ENCODE data around the gene LARGE1.
"Not testable (repeated sequence)": the region's sequence is repeated elsewhere in the genome, so short reads cannot be mapped to it uniquely, and the experiment has no call there.

Gene LARGE1

GRCh38 chr22:33400061-33400840 lies 520.0 kb downstream of the LARGE1 start:
- in situ Hi-C loops (cut with HindIII; ENCODE audit: low sequenced_read_pairs): no loop called here

- in situ Hi-C loops (cut with HindIII; ENCODE audit: low sequenced_read_pairs): no loop called here
Observed at GRCh38 chr22:33397381-33397907, 522.8 kb downstream of the LARGE1 start.

- in situ Hi-C loops (cut with HindIII; ENCODE audit: low sequenced_read_pairs): no loop called here
Observed at GRCh38 chr22:33393432-33393831, 526.8 kb downstream of the LARGE1 start.

- in situ Hi-C loops (cut with HindIII; ENCODE audit: low sequenced_read_pairs): no loop called here
Observed at GRCh38 chr22:33391298-33391697, 529.0 kb downstream of the LARGE1 start.

- in situ Hi-C loops (cut with HindIII; ENCODE audit: low sequenced_read_pairs): no loop called here
Observed at GRCh38 chr22:33389936-33390335, 530.3 kb downstream of the LARGE1 start.

- in situ Hi-C loops (cut with HindIII; ENCODE audit: low sequenced_read_pairs): no loop called here
Observed at GRCh38 chr22:33386270-33386669, 534.0 kb downstream of the LARGE1 start.

GRCh38 chr22:33385611-33386010 lies 534.7 kb downstream of the LARGE1 start:
- in situ Hi-C loops (cut with HindIII; ENCODE audit: low sequenced_read_pairs): no loop called here

GRCh38 chr22:33382436-33382835 lies 537.8 kb downstream of the LARGE1 start:
- in situ Hi-C loops (cut with HindIII; ENCODE audit: low sequenced_read_pairs): no loop called here

GRCh38 chr22:33381531-33382406 lies 538.5 kb downstream of the LARGE1 start:
- in situ Hi-C loops (cut with HindIII; ENCODE audit: low sequenced_read_pairs): no loop called here

GRCh38 chr22:33380789-33381530 lies 539.3 kb downstream of the LARGE1 start:
- in situ Hi-C loops (cut with HindIII; ENCODE audit: low sequenced_read_pairs): no loop called here

- in situ Hi-C loops (cut with HindIII; ENCODE audit: low sequenced_read_pairs): no loop called here
Observed at GRCh38 chr22:33379836-33380235, 540.4 kb downstream of the LARGE1 start.

GRCh38 chr22:33372875-33373274 lies 547.4 kb downstream of the LARGE1 start:
- in situ Hi-C loops (cut with HindIII; ENCODE audit: low sequenced_read_pairs): no loop called here

GRCh38 chr22:33363256-33363655 lies 557.0 kb downstream of the LARGE1 start:
- in situ Hi-C loops (cut with HindIII; ENCODE audit: low sequenced_read_pairs): not testable (repeated sequence)

GRCh38 chr22:33362702-33363101 lies 557.6 kb downstream of the LARGE1 start:
- in situ Hi-C loops (cut with HindIII; ENCODE audit: low sequenced_read_pairs): no loop called here

GRCh38 chr22:33361581-33361980 lies 558.7 kb downstream of the LARGE1 start:
- in situ Hi-C loops (cut with HindIII; ENCODE audit: low sequenced_read_pairs): no loop called here

GRCh38 chr22:33357981-33358399 lies 562.3 kb downstream of the LARGE1 start:
- in situ Hi-C loops (cut with HindIII; ENCODE audit: low sequenced_read_pairs): no loop called here

- in situ Hi-C loops (cut with HindIII; ENCODE audit: low sequenced_read_pairs): no loop called here
Observed at GRCh38 chr22:33354928-33355327, 565.3 kb downstream of the LARGE1 start.

GRCh38 chr22:33353502-33353901 lies 566.8 kb downstream of the LARGE1 start:
- in situ Hi-C loops (cut with HindIII; ENCODE audit: low sequenced_read_pairs): no loop called here

- in situ Hi-C loops (cut with HindIII; ENCODE audit: low sequenced_read_pairs): no loop called here
Observed at GRCh38 chr22:33352768-33353167, 567.5 kb downstream of the LARGE1 start.

- in situ Hi-C loops (cut with HindIII; ENCODE audit: low sequenced_read_pairs): no loop called here
Observed at GRCh38 chr22:33350961-33351360, 569.3 kb downstream of the LARGE1 start.

- in situ Hi-C loops (cut with HindIII; ENCODE audit: low sequenced_read_pairs): no loop called here
Observed at GRCh38 chr22:33350491-33350890, 569.8 kb downstream of the LARGE1 start.

Measured in DLD1 (cell line).